Ovary (tissue), 3 donors: ENCODE data around the gene RHBDF2.

Experiments
- EP300 ChIP-seq: sonication (generic); formaldehyde crosslinking; IDR thresholded peaks from one replicate; pipeline ENCODE4 v1.6.1; 2017; ENCODE audit warnings: antibody characterized with exemption
- POLR2A ChIP-seq: fragments of 450-650 bp; IDR thresholded peaks from one replicate; pipeline ENCODE4 v1.6.1; 2017; ENCODE audit warnings: antibody characterized with exemption, mild to moderate bottlenecking, moderate library complexity
- TF ChIP-seq, protein P1 (sequence below), 3 donors: fragments of 450-650 bp in 2 of 3; fragments of 200-600 bp in 1 of 3; IDR thresholded peaks; one replicate each; pipeline versions ENCODE4 v1.5.1 to v1.8.0; 2016 to 2022; ENCODE audit warnings: antibody characterized with exemption in 3 of 3, mild to moderate bottlenecking in 1 of 3
- donor health status: DM: no; HTN: no; CAD: no.

DNA sequence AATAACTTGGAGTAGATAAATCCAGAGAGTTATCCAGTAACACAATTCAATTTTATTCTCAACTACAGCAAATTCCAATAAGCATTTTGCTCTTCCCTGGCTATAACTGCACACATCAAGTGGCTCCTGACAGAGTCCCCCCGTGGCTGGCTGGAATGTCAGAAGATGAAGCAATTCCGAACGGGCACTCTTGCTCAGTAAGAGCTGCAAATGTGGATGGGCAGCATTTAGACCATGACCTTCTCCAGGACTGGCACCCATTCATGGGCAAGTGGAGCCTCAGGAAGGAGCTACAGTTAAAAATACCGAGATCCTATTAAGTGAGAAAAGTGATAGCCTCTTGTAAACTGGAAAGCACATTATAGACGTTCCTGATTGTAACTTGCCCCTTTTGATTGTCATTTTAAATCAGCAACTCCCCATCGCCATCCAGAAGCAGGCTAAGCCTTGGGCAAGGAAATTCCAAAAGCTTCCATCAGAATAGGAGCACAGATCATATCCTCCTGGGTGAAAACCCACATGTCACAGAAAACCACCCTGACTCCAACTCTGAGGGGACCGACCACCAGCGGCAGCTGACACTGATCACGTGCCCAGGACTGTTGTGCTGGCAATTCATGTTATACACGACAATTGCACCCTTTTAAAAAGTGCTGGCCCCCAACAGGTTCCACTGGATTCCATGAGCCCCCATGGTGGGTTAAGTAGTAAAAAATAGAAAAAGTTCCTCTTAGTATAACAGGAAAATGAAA lies 55.4 kb downstream of the RHBDF2 start:
- TF ChIP-seq, protein P1, sequence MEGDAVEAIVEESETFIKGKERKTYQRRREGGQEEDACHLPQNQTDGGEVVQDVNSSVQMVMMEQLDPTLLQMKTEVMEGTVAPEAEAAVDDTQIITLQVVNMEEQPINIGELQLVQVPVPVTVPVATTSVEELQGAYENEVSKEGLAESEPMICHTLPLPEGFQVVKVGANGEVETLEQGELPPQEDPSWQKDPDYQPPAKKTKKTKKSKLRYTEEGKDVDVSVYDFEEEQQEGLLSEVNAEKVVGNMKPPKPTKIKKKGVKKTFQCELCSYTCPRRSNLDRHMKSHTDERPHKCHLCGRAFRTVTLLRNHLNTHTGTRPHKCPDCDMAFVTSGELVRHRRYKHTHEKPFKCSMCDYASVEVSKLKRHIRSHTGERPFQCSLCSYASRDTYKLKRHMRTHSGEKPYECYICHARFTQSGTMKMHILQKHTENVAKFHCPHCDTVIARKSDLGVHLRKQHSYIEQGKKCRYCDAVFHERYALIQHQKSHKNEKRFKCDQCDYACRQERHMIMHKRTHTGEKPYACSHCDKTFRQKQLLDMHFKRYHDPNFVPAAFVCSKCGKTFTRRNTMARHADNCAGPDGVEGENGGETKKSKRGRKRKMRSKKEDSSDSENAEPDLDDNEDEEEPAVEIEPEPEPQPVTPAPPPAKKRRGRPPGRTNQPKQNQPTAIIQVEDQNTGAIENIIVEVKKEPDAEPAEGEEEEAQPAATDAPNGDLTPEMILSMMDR (IDR thresholded peaks at IDR 0.05): no peak
- TF ChIP-seq POLR2A (no peak), EP300 (no peak)
